Measurements from ENCODE around the gene ZNF44.
"Not testable (repeated sequence)": the region's sequence is repeated elsewhere in the genome, so short reads cannot be mapped to it uniquely, and the experiment has no call there.

The ZNF44 gene

DNA sequence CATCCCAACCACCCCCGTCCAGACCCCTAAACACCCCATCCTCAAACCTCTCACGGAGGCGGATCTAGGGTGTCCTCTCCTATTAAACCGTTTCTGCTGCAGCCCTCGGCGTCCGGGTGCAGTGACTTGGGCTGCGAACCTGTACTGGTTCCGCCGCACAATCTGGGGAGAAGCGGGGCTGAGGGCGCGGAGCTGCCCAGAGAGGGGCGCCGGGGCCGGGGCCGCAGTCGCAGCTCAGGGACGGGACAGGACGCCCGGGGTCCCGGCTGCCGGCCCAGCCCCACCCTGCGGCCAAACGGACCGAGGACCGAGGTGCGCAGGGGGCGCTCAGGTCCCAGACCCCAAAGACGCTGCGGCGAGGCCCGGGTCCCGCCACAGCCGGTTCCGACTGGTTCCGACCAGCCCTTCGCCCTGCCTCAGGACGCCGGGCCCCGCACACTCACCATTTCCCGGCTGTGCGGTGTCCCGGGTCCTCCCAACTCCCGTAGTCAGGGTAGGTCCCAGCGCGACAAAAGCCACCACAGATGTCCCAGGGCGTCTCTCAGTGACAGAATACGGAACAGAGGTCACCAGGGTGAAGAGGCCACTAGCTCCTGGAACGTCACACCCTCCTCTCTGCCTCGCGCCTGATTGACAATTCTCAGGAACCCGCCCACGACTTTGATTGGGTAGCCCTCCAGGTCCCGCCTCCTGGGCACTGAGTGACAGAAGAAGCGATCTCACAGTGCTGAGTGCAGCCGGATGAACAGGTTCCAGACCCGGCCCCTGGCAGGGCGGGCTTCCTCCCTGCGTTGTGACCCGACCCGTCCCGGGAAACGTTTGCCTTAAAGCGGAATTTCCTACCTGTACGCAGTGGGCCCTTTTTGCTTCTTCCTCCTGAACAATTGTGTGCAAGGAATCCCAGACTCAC is at the start of gene ZNF44:
Gene ZNF44 (minus strand): TSS at position 635 of the 910 bp plus-strand sequence. CDS start 189 bp downstream, at position 446.
- peak; percentile 91 for DNase-seq (ENCODE audit: low read depth)

DNA sequence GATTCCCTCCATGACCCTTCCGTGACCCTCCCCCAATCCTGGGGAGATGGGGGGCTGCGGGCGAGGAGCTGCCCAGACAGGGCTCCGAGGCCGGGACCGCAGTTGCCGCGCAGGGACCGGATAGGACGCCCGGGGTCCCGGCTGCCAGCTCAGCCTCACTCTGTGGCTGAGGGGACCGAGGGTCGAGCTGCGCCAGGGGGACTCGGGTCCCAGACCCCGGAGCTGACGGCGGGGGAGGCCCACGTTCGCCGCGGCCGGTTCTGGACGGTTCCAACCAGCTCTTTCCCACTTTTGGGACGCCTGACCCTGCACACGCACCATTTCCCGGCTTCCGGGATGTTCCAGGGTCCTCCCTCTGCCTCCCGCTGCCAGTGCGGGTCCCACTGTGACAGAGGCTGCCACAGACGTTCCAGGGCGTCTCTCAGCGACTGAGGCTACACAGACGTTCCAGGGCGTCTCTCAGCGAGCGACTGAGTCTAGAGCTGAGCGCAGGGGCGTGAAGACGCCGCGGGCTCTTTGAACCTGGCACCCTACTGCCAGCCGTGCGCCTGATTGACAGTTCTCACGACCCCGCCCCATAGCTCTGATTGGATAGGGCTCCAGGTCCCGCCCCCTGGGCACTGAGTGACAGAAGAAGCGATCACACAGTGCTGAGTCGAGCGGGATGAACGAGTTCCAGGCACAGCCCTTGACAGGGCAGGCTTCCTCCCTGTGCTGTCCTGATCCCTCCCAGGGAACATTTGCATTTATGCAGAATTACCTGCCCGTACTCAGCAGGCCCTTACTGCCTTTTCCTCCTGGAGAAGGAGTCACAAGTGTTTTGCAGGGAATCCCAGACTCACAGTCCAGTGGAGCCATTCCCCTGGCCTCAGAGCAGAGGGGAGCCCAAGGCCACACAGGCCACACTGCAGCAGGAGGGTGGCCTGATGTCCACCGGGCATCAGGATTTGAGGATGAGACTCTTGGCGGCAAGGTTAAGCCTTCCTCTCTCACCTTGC is 38.8 kb upstream of the ZNF44 start, which contains the start of gene ZNF563:
Gene ZNF563 (minus strand): TSS at position 472 of the 998 bp plus-strand sequence. CDS start 151 bp downstream, at position 321.
- DNase-seq (ENCODE audit: low read depth): peak; percentile 97

DNA sequence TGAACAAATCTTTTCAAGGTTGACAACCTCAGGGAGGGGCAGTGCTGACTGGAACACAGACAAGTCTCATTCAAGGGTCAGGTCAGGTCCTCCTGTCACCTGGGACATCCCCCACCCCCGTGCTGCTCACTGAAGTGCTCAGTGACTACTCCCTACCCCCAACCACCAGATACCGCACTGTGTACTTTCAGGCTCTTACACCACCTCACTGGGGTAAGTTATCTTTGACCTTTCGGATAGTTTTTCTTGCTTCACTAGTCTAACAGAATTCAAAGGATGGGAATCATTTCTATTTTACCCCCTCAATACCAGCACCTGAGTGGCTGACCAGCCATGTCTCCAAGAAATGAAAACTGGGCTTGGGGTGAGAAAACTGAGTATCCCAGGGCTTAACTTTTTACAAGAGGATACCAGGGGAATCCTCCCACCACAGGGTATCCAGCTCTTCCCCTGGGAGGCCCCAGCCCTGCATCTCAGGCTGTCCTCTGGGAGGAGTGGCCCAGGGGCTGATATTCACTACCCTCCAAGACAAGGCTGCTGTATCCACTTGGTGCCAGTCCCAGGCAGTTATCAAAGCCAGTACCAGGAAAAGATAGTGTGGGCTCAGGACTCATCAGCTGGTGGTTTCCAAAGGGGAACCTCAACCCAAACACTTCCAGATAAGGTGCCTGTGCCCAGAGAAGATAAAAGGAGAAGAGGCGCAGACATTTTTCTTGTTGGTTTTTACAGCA is 36.7 kb upstream of the ZNF44 start:
- peak; percentile 26 for DNase-seq (ENCODE audit: low read depth)

DNA sequence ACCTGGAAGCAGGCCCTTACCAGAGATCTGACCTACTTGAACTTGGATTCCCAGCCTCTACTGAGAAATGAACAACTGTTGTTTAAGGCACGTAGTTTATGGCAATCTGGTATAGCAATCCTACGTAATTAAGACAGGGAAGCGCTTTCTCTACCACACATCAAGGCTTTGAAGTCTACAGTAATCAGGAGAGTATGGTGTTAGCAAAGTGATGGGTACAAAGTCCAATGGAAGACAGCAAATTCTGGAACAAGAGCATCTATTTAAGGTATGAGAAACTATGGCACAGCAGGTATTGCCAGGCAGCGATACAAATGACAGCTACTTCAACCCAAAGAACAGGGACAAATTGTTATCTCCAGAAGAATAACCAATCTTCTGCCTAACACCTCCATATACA is 35.7 kb upstream of the ZNF44 start:
- no peak for DNase-seq (ENCODE audit: low read depth)

DNA sequence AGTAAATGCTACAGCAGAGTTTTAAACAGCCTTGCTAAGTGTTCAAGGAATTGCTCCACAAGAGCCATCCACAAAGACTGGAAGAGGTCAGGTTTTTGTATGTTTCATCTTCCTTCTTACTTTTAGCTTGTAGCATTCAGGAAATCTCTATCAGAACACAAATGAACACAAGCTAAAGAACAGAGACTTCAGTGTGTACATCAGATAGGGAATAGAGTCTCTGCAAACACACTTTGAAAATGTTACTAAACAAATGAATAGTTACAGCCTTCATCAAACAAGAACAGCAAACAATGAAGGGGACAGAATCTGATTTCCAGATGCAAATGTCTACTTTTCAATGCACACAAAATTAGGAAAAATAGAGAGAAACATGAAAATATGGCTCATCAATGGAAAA is 31.0 kb upstream of the ZNF44 start:
- DNase-seq (ENCODE audit: low read depth): no peak

DNA sequence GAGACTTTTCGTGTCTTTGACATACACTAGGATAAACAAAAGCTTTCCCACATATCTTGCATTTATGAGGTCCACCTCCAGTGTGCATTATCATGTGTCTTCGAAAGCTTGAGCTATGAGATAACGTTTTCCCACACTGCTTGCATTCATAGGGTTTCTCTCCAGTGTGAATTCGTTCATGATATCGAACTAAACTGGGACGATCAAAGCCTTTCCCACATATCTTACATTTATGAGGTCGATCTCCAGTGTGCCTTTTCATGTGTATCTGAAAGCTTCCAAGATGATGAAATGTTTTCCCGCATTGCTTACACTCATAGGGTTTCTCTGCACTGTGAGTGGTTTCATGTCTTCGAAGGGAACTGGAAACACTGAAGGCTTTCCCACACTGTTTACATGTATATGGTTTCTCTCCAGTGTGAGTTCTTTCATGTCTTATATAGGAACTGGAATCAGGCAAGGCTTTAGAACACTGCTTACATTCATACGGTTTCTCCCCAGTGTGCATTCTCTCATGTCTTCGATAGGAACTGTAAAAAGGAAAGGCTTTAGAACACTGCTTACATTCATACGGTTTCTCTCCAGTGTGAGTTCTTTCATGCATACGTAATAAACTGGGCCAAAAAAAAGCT is 24.2 kb upstream of the ZNF44 start:
- DNase-seq (ENCODE audit: low read depth): no peak

DNA sequence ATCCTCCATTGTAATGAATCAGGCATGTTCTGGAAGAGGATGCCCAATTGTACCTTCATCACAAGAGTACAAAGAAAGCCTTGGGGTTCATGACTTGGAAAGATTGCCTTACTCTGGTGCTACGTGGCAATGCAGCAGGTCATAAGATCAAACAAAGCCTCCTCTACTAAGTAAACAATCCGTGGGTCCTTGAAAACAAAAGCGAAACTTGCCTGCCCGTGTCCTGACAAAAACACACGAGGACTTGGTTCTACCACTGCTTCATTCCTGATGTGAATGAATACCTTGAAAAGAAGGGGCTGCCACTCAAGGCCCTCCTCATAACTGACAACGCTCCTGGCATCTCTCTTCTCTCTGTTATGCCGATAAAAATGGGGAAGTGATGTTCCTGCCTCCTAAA is 19.9 kb upstream of the ZNF44 start:
- DNase-seq (ENCODE audit: low read depth): no peak

DNA sequence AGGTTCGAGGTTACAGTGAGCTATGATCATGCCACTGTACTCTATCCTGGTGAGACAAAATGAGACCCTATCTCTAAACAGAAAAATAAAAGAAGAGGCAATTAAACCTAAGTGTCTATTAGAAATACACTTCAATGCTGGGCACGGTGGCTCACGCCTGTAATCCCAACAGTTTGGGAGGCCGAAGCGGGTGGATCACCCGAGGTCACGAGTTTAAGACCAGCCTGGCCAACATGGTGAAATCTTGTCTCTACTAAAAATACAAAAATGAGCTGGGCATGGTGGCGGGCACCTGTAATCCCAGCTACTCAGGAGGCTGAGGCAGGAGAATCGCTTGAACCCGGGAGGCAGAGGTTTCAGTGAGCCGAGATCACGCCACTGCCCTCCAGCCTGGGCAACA is 14.2 kb upstream of the ZNF44 start:
- not testable (repeated sequence) for DNase-seq (ENCODE audit: low read depth)

DNA sequence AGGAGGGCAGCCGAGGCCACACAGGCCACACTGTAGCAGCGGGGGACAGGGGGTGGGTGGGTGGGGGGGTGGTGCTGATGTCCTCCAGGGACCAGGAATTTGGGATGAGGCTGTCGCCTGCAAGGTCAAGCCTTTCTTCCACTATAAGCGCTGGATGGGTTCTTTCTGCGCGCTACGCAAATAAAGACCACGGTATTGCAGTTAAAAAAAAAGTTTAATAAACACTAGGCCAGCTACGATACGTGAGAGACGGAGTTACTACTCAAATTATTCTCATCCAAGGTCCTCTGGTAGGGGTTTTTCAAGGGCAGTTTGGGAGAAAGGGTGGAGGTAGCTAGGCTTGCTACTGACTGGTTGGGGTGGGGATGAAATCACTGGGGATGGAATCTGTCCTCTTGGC is 508 bp upstream of the ZNF44 start:
- no peak for DNase-seq (ENCODE audit: low read depth)

DNA sequence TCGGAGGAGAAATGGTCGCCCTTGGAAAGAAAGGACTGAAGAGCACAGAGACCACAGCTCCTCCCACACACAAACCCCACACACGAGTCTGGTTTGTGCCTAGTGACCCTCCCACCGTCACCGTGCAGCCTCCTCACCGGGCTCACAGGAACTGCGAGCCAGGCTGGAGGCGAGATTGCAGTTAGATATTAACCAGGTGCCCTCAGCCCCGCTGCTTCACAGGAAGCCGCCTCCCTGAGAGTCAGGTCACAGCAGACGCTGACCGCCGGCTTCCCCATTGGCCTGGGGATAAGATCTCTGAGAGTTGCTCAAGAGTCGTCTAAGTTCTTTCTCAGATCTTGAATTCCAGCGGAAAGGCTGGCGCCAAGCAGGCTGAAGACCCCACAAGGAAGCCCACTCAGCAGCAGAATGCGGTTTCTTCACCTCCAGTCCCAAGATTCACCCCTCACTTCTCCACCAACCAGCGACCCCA is 870 bp downstream of the ZNF44 start:
- peak; percentile 24 for DNase-seq (ENCODE audit: low read depth)

DNA sequence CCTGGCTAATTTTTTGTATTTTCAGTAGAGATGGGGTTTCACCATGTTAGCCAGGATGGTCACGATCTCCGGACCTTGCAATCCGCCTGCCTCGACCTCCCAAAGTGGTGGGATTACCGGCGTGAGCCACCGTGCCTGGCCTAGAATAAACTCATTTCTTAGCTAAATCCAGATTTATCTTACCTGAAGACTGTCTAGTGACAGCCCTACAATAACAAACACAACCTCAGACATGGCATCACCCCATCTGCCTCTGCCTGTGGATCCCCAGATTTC is 5.0 kb downstream of the ZNF44 start:
- no peak for DNase-seq (ENCODE audit: low read depth)

DNA sequence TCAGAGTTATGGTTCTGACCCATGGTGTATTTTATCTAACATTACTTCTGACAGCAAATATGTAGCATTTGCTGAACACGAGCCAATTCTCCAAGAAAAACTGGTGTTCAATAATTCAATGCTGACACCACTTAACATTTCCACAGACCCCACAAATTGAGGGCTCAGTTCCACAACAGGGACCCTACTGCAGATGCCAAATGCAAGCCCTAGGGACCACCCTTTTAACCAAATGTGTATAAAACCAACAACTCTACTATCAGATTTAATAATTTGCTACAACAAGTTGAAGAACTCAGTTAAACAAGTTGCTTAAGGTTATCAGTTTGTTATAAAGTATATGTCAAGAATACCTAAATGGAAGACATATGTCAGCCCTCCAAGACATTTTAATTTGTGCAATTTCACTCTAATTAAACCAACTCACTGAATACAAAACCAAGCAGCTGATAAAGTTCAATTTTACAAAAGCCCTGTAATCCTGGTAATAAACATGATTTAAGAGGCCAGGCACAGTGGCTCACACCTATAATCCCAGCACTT is 6.7 kb downstream of the ZNF44 start:
- DNase-seq (ENCODE audit: low read depth): no peak

DNA sequence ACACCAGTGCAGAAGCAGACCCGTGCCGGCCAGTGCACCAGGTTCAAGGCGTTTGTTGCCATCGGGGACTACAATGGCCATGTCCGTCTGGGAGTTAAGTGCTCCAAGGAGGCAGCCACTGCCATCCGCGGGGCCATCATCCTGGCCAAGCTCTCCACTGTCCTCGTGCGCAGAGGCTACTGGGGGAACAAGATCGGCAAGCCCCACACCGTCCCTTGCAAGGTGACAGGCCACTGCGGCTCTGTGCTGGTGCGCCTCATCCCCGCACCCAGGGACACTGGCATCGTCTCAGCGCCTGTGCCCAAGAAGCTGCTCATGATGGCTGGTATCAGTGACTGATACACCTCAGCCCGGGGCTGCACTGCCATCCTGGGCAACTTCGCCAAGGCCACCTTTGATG is 10.1 kb downstream of the ZNF44 start:
- DNase-seq (ENCODE audit: low read depth): no peak

DNA sequence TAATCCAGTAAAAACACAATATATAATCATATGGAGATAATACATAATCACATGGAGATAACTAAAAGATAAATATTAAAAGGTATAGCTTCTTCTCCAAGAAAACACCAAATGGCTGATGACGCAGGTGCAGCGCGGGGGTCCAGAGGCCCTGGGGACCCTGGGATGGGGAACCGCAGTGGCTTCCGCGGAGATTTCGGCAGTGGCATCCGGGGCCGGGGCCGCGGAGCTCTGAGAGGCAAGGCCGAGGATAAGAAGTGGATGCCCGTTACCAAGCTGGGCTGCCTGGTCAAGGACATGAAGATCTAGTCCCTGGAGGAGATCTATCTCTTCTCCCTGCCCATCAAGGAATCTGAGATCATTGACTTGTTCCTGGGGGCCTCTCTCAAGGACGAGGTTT is 10.5 kb downstream of the ZNF44 start:
- DNase-seq (ENCODE audit: low read depth): no peak

DNA sequence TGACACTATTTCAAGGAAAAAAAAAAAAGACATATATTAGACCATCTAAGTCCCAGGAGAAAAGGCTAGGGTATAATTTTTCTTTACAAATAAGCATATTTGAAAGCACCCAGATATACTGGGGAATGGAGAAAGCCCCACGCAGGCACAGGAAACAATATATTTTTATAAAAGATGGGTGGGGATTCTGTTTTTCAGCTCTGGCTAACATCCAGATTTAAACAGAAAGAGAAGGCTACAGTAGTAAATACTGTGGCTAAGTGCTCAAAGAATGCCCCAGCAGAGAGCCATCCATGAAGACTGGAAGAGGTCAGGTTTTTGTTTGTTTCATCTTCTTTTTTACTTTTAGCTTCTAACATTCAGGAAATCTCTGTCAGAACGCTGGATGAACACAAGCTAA is 16.0 kb downstream of the ZNF44 start:
- no peak for DNase-seq (ENCODE audit: low read depth)

DNA sequence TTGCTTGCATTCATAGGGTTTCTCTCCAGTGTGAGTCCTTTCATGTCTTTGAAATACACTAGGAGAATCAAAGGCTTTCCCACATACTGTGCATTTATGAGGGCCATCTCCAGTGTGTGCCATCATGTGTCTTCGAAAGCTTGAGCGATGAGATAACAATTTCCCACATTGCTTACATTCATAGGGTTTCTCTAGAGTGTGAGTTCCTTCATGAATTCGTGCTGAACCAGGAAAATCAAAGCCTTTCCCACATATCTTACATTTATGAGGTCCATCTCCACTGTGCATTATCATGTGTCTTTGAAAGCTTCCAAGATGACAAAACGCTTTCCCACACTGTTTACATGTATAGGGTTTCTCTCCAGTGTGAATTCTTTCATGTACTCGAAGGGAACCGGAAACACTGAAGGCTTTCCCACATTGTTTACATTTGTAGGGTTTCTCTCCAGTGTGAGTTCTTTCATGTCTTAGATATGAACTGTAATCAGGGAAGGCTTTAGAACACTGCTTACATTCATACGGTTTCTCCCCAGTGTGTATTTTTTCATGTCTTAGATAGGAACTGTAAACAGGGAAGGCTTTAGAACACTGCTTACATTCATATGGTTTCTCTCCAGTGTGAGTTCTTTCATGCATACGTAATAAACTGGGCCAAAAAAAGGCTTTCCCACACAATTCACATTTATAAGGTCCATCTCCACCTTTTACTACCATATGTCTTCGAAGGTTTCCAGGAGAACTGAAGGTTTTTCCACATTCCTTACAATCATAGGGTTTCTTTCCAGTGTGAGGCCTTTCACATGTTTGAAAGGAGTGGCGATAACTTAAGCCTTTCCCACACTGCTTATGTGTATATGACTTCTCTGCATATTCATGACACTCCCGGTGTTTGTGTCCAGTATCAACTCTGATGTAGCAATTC is 21.4 kb downstream of the ZNF44 start:
- no peak for DNase-seq (ENCODE audit: low read depth)

DNA sequence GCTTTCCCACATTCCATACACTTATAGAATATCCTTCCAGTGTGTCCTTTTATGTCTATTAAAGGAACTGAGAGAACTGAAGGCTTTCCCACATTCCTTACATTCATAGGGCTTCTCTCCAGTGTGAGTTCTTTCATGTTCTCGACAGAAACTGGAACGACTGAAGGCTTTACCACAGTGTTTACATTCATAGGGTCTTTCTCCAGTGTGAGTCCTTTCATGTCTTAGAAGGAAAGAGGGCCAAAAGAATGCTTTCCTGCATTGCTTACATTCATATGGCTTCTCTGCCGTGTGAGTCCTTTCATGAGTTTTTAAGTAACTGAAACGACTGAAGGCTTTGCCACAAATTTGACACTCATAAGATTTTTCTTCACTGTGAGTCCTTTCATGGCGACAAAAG is 22.3 kb downstream of the ZNF44 start:
- DNase-seq (ENCODE audit: low read depth): no peak

DNA sequence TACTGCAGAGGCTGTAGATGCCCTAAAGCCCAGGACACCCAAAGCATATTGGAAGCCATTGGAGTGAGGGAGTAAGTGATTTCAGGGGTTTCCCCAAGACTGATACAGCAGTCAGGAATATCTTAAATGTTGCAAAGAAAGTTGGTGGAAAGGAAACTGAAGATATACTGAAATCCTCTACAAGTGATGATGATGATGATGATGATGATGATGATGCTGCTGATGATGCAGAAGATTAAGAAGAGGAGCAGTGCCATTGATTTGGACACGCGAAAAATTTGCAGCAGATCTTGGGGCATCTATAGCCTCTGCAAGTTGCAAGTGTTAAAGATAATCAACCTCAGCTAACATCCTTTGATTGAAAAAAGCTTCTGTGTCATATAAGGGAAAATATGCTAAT is 23.8 kb downstream of the ZNF44 start:
- no peak for DNase-seq (ENCODE audit: low read depth)

DNA sequence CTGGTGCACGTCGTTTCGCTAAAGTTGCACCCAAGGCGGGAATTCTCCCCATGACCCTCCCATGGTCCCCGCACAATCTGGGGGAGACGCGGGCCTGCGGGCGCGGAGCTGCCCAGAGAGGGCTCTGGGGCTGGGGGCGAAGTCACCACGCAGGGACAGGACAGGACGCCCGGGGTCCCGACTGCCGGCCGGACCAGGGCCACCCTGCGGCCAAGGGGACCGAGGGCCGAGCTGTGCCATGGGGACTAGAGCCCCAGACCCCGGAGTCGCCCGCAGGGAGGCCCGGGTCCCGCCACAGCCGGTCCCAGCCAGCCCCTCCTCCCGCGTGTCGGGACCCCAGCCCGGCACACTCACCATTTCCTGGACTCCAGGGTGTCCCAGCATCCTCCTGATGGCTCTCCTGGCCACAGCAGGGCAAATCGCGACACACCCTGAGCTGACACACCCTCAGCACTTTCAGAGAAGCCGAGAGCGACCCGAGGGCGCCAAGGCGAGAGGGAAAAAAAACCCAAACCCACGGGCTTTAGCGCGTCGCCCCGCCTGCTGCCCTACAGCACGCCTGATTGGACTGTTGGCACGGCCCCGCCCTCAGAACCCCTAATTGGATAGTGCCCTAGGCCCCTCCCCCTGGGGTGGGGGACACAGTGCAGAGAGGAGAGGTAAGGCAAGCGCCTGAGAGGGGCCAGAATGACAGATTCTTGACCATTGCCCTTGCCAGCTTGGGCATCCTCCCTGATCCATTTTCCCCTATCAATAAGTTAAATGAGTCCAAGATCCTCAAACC is 28.6 kb downstream of the ZNF44 start:
- DNase-seq (ENCODE audit: low read depth): no peak

Data from stimulated activated CD8-positive, alpha-beta memory T cell treated with anti-CD3 and anti-CD28 coated beads, Interleukin-7, amount 100 ng/mL, for 24 hours (primary cell).